Amygdala (tissue), 56 donors: Measurements from ENCODE around the gene PANX2.

ENCODE experiments used
- DNase-seq, 56 donors: peaks; one replicate each; lab custom pipeline; 2025; lab: John Stamatoyannopoulos, UW

PANX2 gene

DNA sequence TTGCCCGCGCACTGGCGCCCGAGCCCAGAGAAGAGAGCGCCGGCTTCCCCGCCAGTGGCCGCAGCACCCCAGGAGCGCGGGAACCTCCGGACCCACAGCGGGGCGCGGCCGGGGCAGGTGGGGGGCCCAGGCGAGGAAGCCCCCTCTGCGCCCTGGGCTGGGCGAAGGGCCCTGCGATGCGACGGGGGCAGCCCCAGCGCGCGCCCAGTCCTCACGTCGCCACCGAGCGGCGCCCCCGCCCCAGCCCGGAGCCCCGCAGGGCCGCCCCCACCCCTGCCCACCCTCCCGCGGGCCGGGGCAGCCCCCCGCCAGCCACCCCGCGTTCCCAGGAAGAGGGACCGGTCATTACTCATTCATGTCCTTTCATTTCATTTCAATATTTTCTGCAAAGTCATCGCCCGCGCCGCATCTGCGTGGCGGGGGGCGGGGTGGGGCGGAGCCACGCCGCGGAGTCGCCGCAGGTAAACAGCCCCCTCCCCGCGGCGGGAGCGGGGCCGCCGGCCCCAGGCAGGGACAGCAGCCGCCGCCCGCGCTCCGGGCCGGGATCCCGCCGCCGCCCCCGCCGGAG, 673 bp upstream of the PANX2 start:
- DNase-seq = peak in 2 of 56 donors; percentile 17 to 35

DNA sequence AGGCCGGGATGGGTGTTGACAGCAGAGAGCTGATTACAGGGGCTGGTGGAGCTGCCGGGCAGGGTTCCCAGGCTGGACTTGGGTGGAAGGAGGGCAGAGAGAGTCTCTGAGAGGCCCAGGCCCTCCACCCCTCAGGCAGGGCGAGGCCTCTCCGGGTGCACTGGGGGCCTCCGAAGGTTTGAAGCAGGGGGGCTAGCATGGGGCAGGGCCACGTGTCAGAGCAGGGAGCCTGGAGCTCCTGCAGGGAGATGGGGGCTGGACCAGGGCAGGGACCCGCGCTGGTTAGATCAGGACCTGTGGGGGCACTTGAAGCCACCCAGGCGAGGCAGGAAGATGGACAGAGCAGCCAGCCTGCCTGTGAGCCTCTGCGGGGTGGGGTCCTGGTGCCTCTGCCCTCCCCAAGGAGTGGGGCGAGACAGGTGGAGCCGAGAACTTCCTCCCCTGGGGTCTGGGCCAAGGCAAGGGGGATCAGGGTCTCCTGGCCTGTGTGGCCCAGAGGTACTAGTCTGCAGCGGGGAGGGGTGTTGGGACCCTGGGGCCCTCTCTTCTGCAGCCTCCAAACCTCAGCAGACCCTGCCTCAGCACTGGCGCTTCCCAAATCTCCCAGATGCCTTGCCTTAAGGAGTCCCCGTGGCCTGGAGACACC, 911 bp downstream of the PANX2 start:
- DNase-seq = no peak

DNA sequence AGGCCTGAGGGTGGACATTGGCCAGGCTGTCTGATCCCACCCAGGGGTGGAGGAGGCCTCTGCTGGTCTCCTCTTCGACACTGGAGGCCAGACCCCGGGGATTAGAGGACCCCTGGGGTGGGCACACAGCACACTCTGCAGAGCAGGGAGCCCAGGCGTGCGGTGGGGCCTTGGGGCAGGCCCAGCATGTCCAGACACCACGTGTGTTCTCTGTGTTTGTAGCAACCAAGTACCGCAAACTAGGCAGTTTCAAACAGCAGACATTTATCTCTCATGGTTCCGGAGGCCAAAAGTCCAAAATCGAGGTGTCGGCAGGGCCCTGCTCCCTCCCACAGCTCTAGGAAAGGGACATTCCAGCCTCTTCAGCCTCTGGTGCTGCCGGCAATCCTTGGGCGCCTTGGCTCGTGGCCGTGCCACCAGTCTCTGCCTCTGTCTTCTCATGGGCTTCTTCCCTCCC, 1.5 kb downstream of the PANX2 start:
- DNase-seq = no peak

DNA sequence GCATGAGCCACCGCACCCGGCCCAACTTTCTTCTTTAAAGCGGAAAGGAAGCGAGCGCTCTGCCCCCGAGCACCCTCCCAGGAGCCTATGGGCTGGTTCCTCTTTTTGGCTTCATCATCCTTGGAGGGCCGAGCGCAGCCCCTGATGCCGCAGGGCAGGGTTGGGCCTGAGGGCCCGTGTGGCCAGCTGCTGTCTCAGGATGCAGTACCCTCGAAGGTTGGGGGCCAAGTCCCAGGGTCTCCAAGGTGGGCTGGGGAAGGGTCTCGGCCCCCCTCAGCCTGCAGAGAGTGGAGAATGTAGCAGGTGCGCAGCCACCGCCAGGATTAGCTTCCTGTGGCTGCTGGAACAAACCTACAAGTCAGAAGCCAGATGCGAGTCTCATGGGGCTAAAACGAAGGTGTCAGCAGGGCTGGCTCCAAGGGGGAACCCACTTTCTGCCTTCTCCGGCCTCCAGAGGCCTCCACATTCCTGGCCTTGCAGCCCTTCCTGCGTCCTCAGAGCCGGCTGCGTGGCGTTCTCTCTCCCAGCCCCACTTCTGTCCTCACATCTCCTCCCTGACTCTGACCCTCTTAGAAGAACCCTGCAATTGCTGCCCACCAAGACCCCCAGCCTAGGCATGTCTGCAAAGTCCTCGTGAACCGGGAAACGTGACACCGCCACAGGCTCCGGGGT, 2.9 kb downstream of the PANX2 start:
- DNase-seq = no peak

DNA sequence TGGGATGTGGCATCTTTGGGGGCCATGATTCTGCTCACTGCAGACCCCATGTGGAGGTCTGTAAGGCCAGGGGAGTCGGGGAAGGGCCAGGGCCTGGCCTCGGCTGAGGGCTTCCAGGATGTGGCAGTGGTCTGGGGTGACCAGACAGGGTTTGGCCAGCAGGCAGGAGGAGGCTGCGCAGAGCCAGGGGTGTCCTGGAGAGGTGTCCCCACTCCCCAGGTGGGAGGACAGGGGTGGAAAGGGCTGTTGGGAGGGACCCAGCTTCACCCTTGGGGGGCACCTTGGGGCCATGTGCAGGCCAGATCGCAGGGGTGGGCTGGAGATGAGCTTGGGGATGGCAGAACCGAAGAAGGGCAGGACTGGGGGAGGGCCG, 3.4 kb downstream of the PANX2 start:
- DNase-seq = no peak

DNA sequence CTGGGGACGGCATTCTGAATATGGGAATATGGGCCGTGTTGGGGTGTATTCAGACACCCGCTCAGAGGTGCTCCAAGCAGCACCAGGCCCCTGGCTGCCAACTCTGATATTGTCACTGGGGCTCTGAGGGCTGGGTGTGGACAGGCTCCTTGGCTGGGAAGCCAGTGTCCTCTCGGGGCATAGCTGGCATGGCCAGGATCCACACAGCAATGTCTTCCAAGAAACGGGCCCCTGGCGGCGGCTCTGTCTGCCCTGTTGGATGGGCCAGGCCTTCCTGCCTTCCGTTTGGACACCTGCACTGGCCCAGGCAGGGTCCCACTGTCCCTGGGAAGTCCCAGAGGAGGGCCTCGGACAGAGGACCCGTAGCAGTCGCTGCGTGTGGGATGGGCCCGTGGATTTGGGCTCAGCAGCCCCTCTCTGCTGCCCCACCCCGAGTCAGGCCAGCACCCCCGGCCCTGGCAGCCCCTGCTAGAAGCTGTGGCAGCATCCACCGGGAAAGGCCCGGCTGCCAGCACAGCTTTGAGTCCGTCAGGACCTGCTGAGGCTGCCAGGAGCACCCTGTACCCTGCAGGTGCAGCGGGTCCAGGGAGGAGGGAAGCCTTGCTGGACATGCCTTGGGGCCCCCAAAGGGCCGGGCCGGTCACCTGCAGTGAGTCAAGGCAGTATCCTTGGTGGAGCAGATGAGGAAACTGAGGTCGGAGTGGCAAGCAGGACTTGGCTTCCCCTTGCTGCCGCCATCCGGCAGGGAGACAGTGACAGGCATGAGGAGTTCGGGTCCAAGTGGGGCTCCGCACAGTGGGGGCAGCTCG, 4.1 kb downstream of the PANX2 start:
- no peak for DNase-seq

DNA sequence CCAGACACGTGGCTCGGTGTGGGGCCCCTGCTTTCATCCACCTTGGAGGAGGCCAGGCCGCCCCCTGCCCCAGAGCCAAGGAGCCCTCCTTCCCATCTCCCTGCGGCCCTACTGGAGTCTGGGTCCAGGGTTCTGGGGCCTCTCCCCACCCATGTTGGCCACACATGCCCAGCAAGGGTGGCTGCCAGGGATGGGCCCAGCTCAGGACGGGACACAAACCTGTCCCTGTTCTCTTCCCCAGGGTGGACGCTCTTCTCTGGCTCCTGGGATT, 4.6 kb downstream of the PANX2 start:
- DNase-seq = no peak

DNA sequence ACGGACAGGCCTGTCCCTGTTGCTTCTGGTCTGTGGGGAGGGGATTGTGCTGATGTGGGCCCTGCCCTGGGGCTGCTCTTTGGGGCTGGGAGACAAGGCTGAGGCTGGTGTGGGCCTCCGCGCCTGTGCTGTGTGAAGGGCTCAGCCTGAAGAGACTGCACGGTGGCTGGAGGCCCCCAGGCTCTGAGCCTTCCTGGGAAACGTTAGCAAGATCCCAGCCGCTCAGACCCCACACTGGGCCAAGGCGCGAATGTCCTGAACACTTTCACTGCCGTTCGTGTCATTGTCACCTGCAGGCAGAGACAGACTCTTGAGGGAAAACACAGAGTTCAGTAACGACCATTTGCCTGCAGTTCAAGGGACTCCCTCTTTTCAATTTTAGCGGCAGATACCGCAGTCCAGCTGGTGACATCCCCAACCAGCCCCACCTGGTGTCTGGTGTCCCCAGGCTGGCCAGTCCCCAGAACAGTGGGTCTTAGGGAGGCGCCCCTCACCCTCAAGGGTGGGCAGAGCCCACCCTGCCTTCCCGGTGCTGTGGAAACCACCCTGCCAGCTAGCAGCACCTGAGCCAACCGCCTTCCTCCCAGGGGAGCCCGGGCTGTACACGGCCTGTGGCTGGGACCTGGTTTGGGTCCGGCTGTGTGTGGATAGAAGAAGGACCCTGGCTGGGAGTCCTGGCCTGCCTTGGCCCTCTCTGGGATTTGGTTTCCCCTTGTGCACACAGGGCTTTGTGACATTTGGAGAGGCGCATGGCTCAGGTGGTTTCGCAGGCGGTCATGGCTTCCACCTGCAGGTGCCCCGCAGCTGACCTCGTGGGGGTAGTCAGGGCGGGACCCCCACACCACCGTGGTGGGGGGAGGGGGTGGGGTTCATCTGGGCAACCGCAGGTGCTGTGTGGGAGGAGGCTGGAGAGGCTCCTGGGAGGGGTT, 5.7 kb downstream of the PANX2 start:
- no peak for DNase-seq

DNA sequence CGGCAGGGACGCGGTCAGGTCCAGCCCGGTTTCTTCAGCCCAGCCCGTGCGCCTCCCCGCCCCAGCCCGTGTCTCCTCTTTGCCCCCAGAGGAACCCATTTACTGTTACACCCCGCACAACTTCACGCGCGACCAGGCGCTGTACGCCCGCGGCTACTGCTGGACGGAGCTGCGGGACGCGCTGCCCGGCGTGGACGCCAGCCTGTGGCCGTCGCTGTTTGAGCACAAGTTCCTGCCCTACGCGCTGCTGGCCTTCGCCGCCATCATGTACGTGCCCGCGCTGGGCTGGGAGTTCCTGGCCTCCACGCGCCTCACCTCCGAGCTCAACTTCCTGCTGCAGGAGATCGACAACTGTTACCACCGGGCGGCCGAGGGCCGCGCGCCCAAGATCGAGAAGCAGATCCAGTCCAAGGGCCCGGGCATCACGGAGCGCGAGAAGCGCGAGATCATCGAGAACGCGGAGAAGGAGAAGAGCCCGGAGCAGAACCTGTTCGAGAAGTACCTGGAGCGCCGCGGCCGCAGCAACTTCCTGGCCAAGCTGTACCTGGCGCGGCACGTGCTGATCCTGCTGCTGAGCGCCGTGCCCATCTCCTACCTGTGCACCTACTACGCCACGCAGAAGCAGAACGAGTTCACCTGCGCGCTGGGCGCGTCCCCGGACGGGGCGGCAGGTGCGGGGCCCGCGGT, 6.5 kb downstream of the PANX2 start:
- no peak for DNase-seq

DNA sequence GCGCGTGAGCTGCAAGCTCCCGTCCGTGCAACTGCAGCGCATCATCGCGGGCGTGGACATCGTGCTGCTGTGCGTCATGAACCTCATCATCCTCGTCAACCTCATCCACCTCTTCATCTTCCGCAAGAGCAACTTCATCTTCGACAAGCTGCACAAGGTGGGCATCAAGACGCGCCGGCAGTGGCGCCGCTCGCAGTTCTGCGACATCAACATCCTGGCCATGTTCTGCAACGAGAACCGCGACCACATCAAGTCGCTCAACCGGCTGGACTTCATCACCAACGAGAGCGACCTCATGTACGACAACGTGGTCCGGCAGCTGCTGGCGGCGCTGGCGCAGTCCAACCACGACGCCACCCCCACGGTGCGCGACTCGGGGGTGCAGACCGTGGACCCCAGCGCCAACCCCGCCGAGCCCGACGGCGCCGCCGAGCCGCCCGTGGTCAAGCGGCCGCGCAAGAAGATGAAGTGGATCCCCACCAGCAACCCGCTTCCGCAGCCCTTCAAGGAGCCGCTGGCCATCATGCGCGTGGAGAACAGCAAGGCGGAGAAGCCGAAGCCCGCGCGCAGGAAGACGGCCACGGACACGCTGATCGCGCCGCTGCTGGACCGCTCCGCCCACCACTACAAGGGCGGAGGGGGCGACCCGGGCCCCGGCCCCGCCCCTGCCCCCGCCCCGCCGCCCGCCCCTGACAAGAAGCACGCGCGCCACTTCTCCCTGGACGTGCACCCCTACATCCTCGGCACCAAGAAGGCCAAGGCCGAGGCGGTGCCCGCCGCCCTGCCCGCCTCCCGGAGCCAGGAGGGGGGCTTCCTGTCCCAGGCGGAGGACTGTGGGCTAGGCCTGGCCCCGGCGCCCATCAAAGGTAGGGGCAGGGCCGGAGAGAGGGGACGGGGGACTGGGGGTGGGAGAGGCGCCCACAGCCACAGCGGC, 7.3 kb downstream of the PANX2 start:
- DNase-seq = no peak

DNA sequence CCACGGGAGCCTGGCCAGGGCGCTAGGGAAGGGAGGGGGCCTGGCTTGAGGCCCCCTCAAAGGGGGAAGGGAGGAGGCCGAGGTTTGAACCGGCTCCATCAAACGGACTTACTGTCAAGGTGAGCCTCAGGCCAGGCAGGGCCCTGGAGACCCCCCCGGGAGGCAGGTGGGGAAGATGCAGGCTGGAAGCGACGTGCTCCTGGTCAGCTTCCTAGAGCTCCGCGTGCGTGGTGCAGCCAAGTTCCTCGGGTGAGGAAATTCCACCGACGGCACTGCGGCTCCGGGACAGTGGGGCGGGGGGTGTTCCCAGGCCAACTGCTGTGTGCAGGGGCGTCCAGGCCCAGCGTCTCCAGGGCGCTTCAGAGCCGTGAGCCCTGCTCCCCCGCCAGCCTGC, 7.9 kb downstream of the PANX2 start:
- DNase-seq = no peak

DNA sequence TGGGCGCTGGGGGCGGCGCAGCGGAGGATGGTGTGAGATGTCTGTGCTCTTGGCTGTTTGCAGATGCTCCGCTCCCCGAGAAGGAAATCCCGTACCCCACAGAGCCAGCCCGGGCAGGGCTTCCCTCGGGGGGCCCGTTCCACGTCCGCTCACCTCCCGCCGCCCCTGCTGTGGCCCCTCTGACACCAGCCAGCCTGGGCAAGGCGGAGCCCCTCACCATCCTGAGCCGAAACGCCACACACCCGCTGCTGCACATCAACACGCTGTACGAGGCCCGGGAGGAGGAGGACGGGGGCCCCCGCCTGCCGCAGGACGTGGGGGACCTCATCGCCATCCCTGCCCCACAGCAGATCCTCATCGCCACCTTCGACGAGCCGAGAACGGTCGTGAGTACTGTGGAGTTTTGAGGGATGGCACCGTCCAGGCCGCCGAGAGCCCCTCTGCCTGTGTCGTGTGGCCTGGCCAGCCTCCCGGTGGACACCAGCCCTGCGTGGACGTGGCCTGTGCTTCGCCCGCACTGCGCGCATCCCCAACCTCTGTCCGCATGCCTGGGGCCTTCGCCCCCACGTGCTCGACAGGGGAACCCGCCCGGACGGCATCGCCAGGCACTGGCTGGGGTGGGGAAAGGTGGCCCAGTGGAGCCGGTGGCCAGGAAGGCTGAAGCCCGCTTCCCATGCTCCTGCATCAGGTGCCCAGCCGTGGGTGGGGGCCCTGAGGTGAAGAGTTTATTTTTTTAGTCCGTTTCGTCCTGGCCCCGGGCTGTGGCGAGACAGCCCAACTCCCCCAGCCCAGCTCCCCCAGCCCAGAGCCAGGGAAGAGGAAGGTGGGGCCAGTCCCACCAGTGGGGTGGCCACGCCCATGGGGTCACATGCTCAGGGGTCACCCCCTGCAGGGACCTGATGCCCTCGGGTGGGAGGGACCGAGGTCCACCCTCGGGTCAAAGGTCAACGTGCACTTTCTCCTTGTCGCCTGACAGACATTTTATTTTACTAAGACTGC, 8.6 kb downstream of the PANX2 start:
- no peak for DNase-seq

DNA sequence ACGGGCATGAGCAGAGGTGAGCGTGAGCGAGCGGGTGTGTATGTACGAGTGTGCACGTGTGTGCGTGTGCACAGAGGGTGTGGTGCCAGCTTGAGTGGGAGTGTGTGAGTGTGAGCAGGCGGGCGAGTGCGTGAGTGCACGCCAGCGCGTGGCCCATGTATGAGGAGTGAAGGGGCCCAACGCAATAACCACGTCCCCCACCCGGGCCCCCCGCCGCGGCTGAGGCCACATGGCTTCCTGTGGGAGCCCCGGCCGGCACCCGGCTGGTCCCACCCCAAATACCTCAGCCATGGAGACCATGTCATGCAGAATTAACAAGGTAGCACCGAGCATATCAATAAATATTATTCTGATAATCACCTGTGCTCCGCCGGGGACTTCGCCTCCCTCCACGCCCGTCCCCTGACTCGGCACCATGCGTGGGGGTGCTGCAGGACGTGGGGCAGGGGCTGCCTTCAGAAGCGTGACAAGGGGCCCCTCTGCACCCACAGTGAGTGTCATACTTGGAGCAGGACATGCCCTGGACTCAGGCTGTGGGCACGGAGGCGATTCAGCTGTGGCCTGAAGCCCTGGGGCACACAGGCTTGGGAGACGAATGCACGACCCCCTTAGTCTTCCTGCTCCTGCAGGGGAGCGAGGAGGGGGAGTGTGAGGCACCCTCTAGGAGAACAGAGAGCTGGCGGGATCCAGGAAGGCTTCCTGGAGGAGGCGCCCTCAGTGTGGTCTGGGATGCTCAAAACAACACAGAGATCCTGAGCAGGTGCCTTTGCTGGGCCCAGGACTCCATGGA, 9.6 kb downstream of the PANX2 start:
- no peak for DNase-seq

DNA sequence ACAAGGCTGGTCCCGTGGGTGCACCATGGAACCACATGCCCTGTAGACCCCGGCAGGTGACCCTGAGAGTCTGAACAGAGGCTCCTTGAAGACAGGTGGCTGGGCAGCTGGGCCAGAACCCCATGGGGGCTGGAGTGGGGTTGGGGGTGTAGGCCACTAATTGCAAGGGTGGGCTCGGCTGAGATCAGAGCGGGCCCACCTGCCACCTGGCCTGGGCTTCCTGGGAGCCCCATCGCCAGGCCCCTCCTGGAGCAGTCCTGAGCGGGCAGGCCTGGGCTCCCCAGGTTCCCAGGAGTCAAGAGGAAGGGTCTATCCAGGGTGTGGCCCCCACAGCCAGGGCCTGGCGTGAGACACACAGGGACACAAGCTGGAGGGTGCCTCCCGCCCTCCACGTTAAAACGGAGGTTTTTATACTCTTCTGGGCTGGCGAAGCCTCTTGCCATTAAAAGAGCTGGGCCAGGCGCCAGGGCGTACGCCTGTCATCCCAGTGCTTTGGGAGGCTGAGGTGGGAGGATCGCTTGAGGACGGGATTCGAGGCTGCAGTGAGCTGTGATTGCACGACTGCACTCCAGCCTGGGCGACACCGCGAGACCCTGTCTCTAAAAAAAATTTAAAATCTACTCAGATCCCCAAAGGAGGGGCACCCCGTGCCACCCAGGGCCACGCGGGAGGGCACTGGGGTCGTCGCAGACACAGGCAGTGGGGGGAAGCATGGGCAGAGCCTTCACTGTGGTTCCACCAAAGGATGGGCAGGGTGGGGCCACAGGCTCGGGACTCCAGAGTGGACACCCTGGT, 10.4 kb downstream of the PANX2 start:
- no peak for DNase-seq

DNA sequence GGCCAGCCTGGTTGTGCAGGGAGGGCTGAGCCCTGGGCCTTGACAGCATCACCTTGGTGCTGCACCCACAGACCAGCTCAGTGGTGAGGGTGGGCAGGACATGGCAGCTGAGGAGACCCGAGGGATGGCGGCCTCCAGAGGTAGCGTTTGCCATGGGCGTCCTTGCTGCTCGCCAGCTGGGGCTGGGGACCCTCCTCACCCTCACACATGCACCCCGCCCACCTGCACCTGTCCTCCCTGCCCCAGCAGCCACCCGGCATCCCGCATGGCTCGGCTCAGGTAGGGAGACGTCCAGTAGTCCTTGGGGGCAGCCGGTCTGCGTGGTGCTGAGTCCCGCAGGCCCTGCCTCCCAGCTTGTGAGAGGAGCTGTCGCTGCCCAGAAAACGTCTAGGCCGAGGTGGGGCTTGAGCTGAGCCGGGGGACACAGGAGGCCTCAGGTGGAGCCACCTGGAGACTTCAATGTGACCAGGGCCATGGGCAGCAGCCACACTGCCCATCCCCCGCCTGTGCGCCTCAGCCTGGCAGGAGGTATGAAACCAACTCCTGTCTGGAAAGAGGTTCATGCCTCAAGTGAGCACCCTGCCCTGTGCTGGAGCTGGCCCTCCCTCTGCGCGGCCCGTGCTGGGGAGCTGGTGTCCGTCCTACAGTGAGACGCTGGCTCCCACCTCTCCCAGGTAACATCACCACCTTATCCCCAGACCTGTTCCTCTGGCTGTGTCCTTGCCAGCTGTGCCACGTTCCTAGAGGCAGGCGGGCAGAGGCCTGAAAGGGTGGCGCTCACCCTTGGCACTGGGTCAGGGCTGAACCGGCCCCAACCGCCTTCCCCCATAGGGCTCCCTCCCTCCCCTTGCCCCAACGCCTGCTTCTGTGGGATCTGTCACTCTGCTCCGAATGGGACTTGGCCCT, 11.9 kb downstream of the PANX2 start:
- DNase-seq = peak in 1 of 56 donors; percentile 15
